Activated CD4-positive, alpha-beta memory T cell treated with anti-CD3 and anti-CD28 coated beads, Interleukin-2, amount 10 ng/mL, durations not matched to agents 7 days and 5 days (primary cell): ENCODE data around the gene RBM6. TPM values are rescaled to one million over a fixed set of nuclear protein-coding genes. Genes with fewer than 3 reads are reported as not detected.
"Not testable (repeated sequence)": the region's sequence is repeated elsewhere in the genome, so short reads cannot be mapped to it uniquely, and the experiment has no call there.

Experiments used
- CTCF ChIA-PET: fragments of 350-600 bp; sonication (Branson Sonifier 250); formaldehyde crosslinking; loops from one replicate; lab custom pipeline; 2021; ENCODE audit warnings: antibody characterized with exemption, inconsistent platforms; lab: Charles Lee
- POLR2A ChIA-PET: fragments of 350-600 bp; sonication (Branson Sonifier 250); formaldehyde crosslinking; loops from one replicate; lab custom pipeline; 2021; ENCODE audit warnings: antibody characterized with exemption; lab: Charles Lee
- DNase-seq: peaks from one replicate; pipeline ENCODE4 v3.0.0-alpha.2; 2020
- H3K27ac Mint-ChIP-seq: one replicate; pipeline ENCODE4 v1.8.0; 2021; ENCODE audit warnings: mild to moderate bottlenecking, mixed read lengths
- H3K27me3 Mint-ChIP-seq: one replicate; pipeline ENCODE4 v1.8.0; 2021; ENCODE audit warnings: mixed read lengths
- H3K36me3 Mint-ChIP-seq: one replicate; pipeline ENCODE4 v1.8.0; 2021; ENCODE audit warnings: low read depth, mixed read lengths
- H3K4me1 Mint-ChIP-seq: one replicate; pipeline ENCODE4 v1.8.0; 2021; ENCODE audit warnings: mixed read lengths
- H3K4me3 Mint-ChIP-seq: one replicate; pipeline ENCODE4 v1.8.0; 2021; ENCODE audit warnings: mild to moderate bottlenecking, mixed read lengths
- H3K9me3 Mint-ChIP-seq: one replicate; pipeline ENCODE4 v1.8.0; 2021; ENCODE audit warnings: mixed read lengths
- total RNA-seq, 2 experiments: library from RNA; stranded (reverse); gene quantifications; one replicate each; pipeline ENCODE4 v1.2.3, GENCODE V29; 2021

The RBM6 gene
- total RNA-seq, 2 experiments from 2014 or later, result 88.0 to 90.3 TPM

GRCh38 chr3:49906073-49906743 lies 33.7 kb upstream of the RBM6 start:
- Mint-ChIP-seq H3K27me3 (no peaks in the 10 kb centered on the region), H3K4me1 (peaks cover 31% of the 10 kb centered on the region), H3K27ac (peak overlapping the region; percentile 82), H3K36me3 (peaks cover 7% of the 10 kb centered on the region), H3K9me3 (no peaks in the 10 kb centered on the region), H3K4me3 (peak overlapping the region; percentile 56)
- ChIA-PET POLR2A (interaction anchor here (0.6 to 1.5 kb wide), 5 partner anchors 9 to 120 kb away, joined by 3 to 4 read pairs (median 4); partner anchors contain the start of genes INKA1, IP6K1, MON1A and RBM6), CTCF (interaction anchor here (0.7 to 3.1 kb wide), 11 partner anchors 11 to 366 kb away, joined by 3 to 14 read pairs (median 3); partner anchors contain the start of genes INKA1 and MON1A)
- peak; percentile 61 for DNase-seq

DNA sequence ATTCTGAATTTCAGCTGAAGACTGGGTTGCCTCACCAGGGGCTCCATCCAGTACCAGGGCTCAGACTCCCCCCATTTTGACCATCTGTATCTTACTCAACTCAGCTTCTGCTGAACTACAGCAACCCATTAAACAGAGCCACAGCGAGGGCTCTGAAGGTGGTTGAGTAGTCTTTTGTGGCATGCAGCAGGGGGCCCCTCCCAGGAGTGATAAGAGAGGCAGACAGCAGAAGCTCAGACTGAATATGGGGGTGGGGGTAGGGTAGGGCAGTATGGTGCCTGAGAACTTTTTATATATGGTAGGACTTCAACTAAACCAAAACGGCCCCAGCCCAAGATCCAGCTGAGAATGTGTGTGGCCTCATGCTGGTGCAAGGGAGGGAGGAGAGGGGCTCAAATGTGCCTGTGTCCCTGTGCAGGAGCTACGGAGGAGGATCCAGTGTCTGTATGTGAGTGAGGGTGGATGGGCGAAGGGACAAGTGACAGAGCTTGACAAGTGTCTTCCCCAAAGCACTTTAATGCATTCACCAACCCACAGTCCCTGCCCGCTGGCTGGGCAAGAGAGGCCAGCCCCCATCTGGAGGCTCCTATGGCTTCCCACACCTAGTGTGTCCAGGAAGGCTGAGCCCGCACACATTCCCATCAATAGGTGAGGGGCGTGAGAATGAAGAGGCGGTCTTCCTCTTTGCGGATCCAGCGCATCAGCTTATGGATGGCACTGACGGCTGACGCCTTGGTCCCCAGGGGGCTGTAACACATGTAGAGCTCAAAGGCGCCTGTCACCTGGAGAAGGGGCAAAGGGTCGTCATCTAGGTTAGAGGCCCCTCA lies 31.4 kb upstream of the RBM6 start:
- CTCF ChIA-PET, result interaction anchor here (1.0 to 3.1 kb wide), 2 partner anchors 9 to 105 kb away, joined by 3 to 12 read pairs; partner anchors contain the start of gene INKA1
- peaks cover 29% of the 10 kb centered on the region for H3K4me1 Mint-ChIP-seq
- peaks cover 13% of the 10 kb centered on the region for H3K36me3 Mint-ChIP-seq
- H3K27ac Mint-ChIP-seq, result no peak overlapping the region
- DNase-seq, result no peak
- no peaks in the 10 kb centered on the region for H3K9me3 Mint-ChIP-seq
- POLR2A ChIA-PET, result interaction anchor here (0.8 kb wide), 1 partner anchor 105 kb away, joined by 3 read pairs; no protein-coding TSS in a partner anchor
- H3K27me3 Mint-ChIP-seq, result no peaks in the 10 kb centered on the region
- H3K4me3 Mint-ChIP-seq, result no peak overlapping the region

- no peaks in the 10 kb centered on the region for H3K9me3 Mint-ChIP-seq
- POLR2A ChIA-PET, result interaction anchor here (1.0 kb wide), 1 partner anchor 54 kb away, joined by 3 read pairs; the partner anchor contains the start of gene TRAIP
- no peak overlapping the region for H3K27ac Mint-ChIP-seq
- CTCF ChIA-PET, result no interaction called here
- H3K27me3 Mint-ChIP-seq, result no peaks in the 10 kb centered on the region
- H3K36me3 Mint-ChIP-seq, result peaks cover 13% of the 10 kb centered on the region
- no peak overlapping the region for H3K4me3 Mint-ChIP-seq
- DNase-seq, result no peak
- H3K4me1 Mint-ChIP-seq, result peaks cover 15% of the 10 kb centered on the region
Observed at GRCh38 chr3:49910409-49911123, 29.4 kb upstream of the RBM6 start.

- ChIA-PET POLR2A (no interaction called here), CTCF (no interaction called here)
- no peak overlapping the region for H3K27ac Mint-ChIP-seq
- H3K4me1 Mint-ChIP-seq, result peaks cover 10% of the 10 kb centered on the region
- no peak for DNase-seq
- H3K36me3 Mint-ChIP-seq, result peaks cover 13% of the 10 kb centered on the region
- no peaks in the 10 kb centered on the region for H3K9me3 Mint-ChIP-seq
- no peak overlapping the region for H3K4me3 Mint-ChIP-seq
- no peaks in the 10 kb centered on the region for H3K27me3 Mint-ChIP-seq
Observed at GRCh38 chr3:49911124-49911420, 28.9 kb upstream of the RBM6 start.

DNA sequence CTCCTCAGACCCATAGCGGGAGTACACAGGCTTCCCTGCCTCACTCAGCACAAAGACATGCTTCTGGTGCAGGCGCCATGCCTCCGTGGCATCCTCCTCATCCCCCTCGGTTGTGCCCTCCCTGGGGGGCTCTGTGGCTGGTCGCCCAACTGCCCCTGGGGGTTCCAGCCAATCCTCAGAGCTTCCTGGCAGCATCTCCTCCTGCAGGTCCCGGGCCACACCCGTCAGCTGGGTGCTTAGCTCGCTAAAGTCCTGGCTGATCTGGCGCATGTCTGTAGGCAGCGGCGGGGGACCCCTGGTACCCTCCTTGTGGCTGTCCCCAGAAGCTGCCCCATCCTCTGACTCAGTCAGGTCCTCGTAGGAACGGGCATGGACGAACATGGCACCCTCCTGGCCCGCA lies 28.3 kb upstream of the RBM6 start:
- ChIA-PET POLR2A (interaction anchor here (1.0 kb wide), 1 partner anchor 73 kb away, joined by 3 read pairs; no protein-coding TSS in a partner anchor), CTCF (no interaction called here)
- Mint-ChIP-seq H3K27me3 (no peaks in the 10 kb centered on the region), H3K4me1 (peaks cover 4% of the 10 kb centered on the region), H3K27ac (no peak overlapping the region), H3K9me3 (no peaks in the 10 kb centered on the region), H3K4me3 (no peak overlapping the region), H3K36me3 (peaks cover 13% of the 10 kb centered on the region)
- DNase-seq, result no peak

DNA sequence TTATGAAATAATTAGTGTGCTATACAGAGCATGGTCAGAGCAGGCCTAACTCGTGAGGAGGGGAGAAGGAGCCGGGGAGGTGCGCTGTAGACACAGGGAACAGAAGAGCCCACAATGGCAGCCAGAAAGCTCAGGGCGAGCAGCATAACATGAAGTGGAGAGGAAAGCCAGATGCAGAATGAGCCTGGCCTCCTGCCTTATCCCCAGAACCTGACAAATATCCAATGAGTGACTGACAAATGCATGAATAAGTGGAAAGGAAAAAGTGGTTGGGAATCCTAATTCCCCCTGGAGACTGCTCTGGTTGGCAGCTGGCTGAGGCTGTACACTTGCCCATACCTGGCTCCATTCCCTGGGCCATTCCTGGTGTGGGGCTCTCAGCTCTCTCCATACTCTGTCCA lies 27.1 kb upstream of the RBM6 start:
- Mint-ChIP-seq H3K27ac (no peak overlapping the region), H3K27me3 (no peaks in the 10 kb centered on the region), H3K9me3 (no peaks in the 10 kb centered on the region), H3K36me3 (peaks cover 13% of the 10 kb centered on the region), H3K4me1 (no peaks in the 10 kb centered on the region), H3K4me3 (no peak overlapping the region)
- DNase-seq, result no peak
- ChIA-PET POLR2A (interaction anchor here (1.1 kb wide), 1 partner anchor 307 kb away, joined by 3 read pairs; no protein-coding TSS in a partner anchor), CTCF (interaction anchor here (1.4 kb wide), 1 partner anchor 16 kb away, joined by 3 read pairs; the partner anchor contains the start of gene MON1A)

DNA sequence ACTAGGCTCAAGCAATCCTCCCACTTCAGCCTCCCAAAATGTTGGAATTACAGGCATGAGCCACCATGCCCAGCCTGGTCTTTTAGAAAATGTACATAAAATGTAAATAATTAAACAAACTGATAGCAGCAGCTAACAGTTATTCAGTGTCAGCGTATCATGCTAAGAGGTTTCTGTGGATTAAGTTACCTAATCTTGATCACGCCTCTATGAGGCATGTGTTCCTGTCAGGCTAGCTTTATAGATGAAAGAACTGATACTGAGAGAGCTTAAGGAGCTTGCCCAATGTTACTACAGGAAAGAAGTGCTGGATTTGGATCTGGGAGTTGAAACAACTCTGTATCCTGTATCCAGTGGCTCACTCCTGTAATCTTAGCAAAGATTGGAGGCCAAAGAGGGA lies 25.0 kb upstream of the RBM6 start:
- no peaks in the 10 kb centered on the region for H3K9me3 Mint-ChIP-seq
- no peak overlapping the region for H3K27ac Mint-ChIP-seq
- H3K4me1 Mint-ChIP-seq, result peaks cover 1% of the 10 kb centered on the region
- CTCF ChIA-PET, result no interaction called here
- POLR2A ChIA-PET, result interaction anchor here (1.1 kb wide), 1 partner anchor 9 kb away, joined by 3 read pairs; no protein-coding TSS in a partner anchor
- H3K27me3 Mint-ChIP-seq, result no peaks in the 10 kb centered on the region
- H3K4me3 Mint-ChIP-seq, result no peak overlapping the region
- peaks cover 11% of the 10 kb centered on the region for H3K36me3 Mint-ChIP-seq
- no peak for DNase-seq

DNA sequence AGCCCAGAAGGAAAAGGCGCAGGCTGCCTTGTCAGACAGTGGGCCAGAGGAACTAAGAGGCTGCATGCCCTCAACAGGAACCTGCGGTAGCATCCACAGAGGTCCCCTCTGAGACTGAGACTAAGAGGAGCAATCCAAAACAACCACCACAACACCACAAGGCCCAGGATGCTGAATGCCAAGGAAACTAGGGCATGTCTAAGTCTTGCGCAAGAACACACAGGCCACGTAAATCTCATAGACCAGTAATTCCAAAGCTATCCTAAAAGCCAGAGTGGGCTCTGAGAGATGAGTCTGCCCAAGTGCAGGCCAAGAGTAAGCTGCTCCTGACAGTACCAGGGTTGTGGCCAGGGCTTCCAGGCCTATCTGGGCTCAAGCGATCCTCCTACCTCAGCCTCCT lies 23.3 kb upstream of the RBM6 start:
- Mint-ChIP-seq H3K27ac (no peak overlapping the region), H3K27me3 (no peaks in the 10 kb centered on the region), H3K36me3 (peaks cover 6% of the 10 kb centered on the region), H3K4me1 (peaks cover 1% of the 10 kb centered on the region), H3K4me3 (no peak overlapping the region), H3K9me3 (no peaks in the 10 kb centered on the region)
- ChIA-PET CTCF (interaction anchor here (3.8 kb wide), 1 partner anchor 10 kb away, joined by 12 read pairs; no protein-coding TSS in a partner anchor), POLR2A (no interaction called here)
- DNase-seq, result no peak

DNA sequence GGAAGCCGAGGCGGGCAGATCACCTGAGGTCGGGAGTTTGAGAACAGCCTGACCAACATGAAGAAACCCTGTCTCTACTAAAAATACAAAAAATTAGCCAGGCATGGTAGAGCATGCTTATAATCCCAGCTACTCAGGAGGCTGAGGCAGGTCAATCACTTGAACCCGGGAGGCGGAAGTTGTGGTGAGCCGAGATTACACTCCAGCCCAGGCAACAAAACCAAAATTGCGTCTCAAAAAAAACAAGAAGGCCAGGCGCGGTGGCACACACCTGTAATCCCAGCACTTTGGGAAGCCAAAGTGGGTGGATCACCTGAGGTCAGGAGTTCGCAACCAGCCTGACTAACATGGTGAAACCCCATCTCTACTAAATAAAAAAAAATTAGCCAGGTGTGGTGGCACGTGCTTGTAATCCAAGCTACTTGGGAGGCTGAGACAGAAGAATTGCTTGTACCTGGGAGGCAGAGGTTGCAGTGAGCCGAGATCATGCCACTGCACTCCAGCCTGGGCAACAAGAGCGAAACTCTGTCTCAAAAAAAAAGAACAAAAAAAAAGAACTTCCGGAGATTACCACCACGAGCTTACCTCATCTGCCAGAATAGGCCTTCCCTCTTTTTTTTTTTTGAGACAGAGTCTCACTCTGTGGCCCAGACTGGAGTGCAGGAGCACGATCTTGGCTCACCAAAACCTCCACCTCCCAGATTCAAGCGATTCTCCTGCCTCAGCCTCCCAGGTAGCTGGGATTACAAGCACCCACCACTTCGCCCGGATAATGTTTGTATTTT lies 22.0 kb upstream of the RBM6 start:
- DNase-seq, H3K36me3 Mint-ChIP-seq, H3K4me1 Mint-ChIP-seq, H3K27ac Mint-ChIP-seq, H3K4me3 Mint-ChIP-seq, H3K9me3 Mint-ChIP-seq, H3K27me3 Mint-ChIP-seq: not testable (repeated sequence)
- POLR2A ChIA-PET, result interaction anchor here (1.1 kb wide), 1 partner anchor 22 kb away, joined by 4 read pairs; the partner anchor contains the start of gene RBM6
- CTCF ChIA-PET, result interaction anchor here (3.8 kb wide), 1 partner anchor 11 kb away, joined by 12 read pairs; no protein-coding TSS in a partner anchor

- DNase-seq, result no peak
- peaks cover 20% of the 10 kb centered on the region for H3K4me1 Mint-ChIP-seq
- ChIA-PET POLR2A (interaction anchor here (1.1 kb wide), 1 partner anchor 16 kb away, joined by 3 read pairs; no protein-coding TSS in a partner anchor), CTCF (interaction anchor here (0.5 to 1.2 kb wide), 3 partner anchors 18 to 121 kb away, joined by 3 to 5 read pairs (median 3); partner anchors contain the start of gene INKA1)
- H3K36me3 Mint-ChIP-seq, result no peaks in the 10 kb centered on the region
- H3K27ac Mint-ChIP-seq, result no peak overlapping the region
- no peaks in the 10 kb centered on the region for H3K27me3 Mint-ChIP-seq
- H3K9me3 Mint-ChIP-seq, result no peaks in the 10 kb centered on the region
- no peak overlapping the region for H3K4me3 Mint-ChIP-seq
Observed at GRCh38 chr3:49924683-49925082, 15.3 kb upstream of the RBM6 start.

DNA sequence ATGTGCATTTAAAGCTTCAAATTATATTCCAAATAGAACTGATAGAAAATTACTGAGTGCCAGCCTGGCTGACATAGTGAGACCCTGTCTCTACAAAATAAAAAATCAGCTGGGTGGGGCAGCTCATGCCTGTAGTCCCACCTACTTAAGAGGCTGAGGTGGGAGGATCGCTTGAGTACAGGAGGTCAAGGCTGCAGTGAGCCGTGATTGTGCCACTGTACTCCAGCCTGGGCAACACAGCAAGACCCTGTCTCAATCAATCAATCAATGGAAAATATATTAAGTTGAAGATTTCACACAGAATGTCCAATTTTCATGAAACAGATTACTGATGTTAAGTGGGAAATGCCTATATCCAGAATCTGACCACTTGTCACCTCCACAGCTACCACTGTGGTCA lies 14.5 kb upstream of the RBM6 start:
- no peak overlapping the region for H3K27ac Mint-ChIP-seq
- CTCF ChIA-PET, result interaction anchor here (0.5 to 1.2 kb wide), 3 partner anchors 19 to 122 kb away, joined by 3 to 5 read pairs (median 3); partner anchors contain the start of gene INKA1
- POLR2A ChIA-PET, result interaction anchor here (0.6 kb wide), 1 partner anchor 122 kb away, joined by 3 read pairs; the partner anchor contains the start of gene INKA1
- peaks cover 24% of the 10 kb centered on the region for H3K4me1 Mint-ChIP-seq
- H3K9me3 Mint-ChIP-seq, result no peaks in the 10 kb centered on the region
- H3K27me3 Mint-ChIP-seq, result no peaks in the 10 kb centered on the region
- DNase-seq, result no peak
- H3K36me3 Mint-ChIP-seq, result no peaks in the 10 kb centered on the region
- H3K4me3 Mint-ChIP-seq, result no peak overlapping the region
